Measurements from ENCODE around the gene ZNF337.
"Not testable (repeated sequence)": the region's sequence is repeated elsewhere in the genome, so short reads cannot be mapped to it uniquely, and the experiment has no call there.

GRCh38 chr20:25630615-25631014 is 66.0 kb downstream of the ZNF337 start:
- not testable (repeated sequence) for TF ChIP-seq CTCF (IDR thresholded peaks at IDR 0.05; ENCODE audit: low read depth, low read length, poor library complexity, severe bottlenecking); EZH2phosphoT487 (IDR thresholded peaks at IDR 0.05; ENCODE audit: borderline replicate concordance, low read length)

Data from DOHH2 (cell line).